Hindlimb muscle (tissue), 1 donor: ENCODE results near the gene MST1R. TPM values are rescaled to one million over a fixed set of nuclear protein-coding genes. Genes with fewer than 3 reads are reported as not detected.
A peak's percentile ranks its signal among the peaks of the same experiment; 100 is the strongest.

ENCODE experiments used
- DNase-seq: peaks from one replicate; pipeline ENCODE4 v3.0.0-alpha.2; 2013
- polyA plus RNA-seq: library from polyadenylated mRNA; unstranded; fragments of 120-200 nt; gene quantifications from one replicate; pipeline ENCODE4 v1.2.1, GENCODE V29; 2013; ENCODE audit not compliant: insufficient read length

The MST1R gene
- polyA plus RNA-seq, 1 donor, result 4.4 TPM

DNA sequence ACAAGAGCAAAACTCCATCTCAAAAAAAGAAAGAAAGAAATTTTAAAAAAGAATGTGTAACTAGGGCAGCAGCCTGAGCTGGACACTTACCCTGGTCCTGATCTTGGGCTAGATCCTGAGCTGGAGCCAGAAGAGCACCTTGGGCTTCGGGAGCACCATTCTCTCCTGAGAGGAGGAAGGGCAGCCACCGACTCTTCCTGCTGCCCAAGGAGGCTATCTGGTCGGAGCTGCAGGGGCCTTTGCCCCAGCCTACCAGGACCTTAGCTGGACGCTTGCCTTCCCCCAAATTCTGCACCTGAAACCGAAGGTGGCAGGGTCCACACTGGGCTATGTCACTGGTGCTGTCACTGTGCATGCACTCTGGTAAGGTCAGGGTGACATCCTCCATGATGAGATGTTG lies 27.1 kb downstream of the MST1R start:
- DNase-seq, result no peak

DNA sequence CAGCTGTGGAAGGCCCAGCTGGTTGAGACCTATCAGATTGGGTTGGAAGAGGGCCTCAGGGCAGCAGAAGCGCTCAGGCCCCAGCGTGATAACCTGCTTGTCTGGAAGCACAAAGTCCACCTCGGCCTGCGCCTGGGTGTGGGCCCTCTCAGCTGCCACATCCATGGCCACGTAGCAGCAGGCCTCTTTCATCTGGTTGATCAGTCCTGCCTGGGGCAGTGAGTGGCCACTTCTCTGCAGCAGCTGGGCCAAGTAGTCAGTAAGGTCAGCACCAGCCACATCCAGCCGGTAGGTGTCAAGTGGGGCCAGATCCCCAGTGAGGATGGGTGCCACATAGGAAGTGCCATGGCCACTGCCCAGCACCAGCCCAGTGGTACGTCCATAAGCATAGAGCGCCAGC lies 30.1 kb downstream of the MST1R start:
- no peak for DNase-seq

DNA sequence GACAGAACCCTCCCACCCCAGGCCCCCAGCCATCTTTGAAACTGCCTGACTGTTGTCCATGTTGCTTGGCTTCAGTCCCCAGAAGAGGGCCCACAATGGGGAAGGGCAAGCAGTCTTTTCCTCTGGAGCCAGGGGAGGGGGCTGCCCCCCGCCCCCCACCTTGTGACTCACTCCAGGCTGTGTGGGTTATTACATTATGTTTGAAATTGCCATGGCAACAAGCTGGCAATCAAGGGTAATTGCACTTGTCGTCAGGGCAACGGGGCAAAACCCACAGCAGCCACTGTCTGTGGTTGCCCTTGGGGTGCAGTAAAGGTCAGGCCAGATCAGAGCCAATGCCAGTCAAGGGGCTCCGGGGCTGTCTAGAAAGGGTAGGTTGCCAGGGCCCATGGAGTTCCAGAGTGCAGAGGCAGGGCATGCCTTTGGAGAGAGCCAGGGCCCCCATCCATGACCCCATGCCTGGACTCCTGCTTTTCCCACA lies 30.8 kb downstream of the MST1R start:
- no peak for DNase-seq

DNA sequence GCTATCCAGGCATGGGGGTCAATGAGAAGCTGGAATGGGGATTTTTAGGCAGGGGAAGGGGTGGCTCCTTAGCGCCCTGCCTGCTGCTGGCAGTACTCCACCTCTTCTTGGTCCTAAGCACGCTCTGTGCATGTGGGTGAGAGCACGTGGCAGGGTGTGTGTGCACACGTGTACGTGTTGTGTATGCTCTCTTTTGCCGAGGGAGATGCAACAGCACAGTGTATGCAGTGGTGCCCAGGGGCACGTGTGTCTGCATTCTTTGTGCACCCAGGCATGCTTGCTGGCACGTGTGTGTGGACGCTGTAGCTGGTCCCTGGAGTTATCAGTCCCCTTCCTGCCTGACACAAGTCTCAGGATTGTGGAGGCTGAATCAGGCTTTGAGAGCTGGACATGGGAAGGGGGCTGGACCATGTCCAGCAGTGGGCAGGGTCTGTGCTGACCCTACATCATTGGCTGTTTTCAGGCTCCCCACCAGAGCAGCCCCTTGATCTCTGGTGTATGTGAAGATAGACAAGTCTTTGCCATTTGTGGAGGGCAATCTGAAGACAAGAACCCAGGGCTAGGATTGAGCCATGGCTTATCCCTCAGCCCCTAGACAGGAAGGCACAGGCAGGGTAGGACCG lies 32.0 kb downstream of the MST1R start:
- no peak for DNase-seq

DNA sequence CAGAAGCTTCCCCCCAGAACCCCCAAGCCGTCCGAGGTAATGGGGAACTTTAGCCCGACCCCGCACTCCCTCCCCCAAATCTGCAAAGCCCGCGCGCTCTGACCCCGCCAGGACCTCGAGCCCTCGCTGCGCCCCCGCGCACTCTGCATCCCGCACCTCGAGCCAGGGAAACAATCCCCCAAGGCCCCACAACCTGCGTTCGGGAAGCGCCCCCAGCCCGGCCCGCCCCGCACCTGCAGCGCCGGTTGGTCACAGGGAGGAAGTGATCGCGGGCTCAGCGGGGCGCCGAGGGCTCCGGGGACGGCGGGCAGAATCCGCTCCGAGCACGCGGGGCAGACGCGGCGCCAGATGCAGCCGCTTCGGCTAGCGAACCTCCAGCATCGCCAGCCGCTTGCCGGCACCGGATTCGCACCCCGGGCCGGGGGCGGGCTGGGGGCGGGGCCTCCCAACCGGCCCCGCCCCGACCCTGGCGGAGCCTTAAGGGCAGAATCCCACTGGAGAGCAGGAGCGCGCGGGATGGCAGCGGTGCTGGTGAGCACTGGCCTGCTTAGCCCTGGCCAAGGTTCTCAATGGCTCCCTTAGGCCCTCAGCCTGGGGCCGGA lies 34.0 kb downstream of the MST1R start, which contains the start of gene CAMKV:
CAMKV (minus strand) TSS at position 382 of the 602 bp plus-strand sequence. CDS start 7,518 bp downstream, outside the sequence.
- no peak for DNase-seq

DNA sequence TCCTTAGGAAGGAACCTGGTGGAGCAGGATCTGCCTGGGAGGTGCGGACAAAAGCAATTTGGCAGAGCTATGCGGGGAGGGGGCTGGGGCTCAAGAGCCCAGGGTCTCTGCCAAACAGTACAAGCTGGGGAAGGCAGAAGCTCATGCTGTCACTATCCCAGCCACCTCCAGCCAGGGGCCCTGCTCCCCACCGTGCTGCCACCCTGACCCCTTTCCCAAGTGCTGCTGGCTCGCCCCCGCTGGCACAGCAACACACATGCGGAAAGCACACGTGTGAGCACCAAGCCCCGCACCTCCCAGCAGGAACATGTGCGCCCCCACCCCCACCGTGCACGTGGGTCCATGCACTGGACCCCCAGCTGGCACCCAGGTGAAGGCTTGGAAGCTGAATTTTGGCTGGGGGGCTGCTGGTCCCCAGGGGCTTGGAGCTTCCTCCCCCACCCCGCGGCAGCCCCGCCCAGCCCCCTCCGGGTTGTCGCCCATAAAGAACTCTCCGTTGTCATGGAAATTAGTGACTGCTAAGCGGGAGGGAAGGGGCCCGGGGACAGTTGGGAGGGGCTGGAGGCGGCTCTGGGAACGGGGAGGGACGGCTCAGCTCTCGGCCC lies 34.7 kb downstream of the MST1R start:
- no peak for DNase-seq

DNA sequence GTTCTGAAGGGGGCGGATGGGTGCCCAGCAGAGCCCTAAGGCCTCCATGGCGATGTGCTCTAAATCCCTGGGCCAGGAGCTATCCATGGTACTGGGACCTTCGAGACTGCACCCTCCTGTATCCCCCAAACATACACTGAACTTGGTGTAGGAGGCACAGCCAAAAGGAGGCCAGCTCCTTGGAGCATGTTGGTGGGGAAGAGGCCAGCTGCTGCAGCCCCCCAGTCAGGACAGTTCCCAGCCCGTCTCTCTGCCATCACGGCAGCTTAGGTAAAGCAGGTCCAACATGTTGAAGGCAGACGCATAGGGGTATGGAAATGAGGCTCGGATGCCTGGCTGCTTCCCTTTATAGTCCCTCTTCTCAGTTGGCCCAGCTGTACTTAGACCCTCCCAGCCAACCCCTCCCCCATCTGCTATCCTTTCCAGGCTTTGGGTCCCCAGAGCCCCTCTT lies 35.8 kb downstream of the MST1R start:
- DNase-seq, result no peak

DNA sequence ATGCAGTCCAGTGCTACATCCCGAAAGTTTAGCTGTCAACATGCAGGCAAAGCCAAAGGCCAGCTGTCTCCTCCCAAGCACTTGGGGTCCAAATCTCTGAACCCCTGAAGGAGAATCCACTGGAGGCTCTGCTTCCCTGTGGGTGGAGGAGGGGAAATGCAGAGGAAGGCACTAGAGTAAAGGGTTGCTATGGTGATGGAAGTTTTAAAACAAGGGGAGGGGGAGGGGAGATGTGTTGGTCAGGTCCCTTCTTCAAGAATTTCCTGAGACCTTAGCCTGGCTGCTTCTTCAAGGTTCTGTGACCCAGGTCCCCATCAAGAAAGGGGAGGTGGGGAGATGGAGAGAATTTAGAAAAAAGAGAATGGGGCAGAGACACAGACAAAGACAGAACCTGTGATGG lies 36.3 kb downstream of the MST1R start:
- DNase-seq, result no peak

DNA sequence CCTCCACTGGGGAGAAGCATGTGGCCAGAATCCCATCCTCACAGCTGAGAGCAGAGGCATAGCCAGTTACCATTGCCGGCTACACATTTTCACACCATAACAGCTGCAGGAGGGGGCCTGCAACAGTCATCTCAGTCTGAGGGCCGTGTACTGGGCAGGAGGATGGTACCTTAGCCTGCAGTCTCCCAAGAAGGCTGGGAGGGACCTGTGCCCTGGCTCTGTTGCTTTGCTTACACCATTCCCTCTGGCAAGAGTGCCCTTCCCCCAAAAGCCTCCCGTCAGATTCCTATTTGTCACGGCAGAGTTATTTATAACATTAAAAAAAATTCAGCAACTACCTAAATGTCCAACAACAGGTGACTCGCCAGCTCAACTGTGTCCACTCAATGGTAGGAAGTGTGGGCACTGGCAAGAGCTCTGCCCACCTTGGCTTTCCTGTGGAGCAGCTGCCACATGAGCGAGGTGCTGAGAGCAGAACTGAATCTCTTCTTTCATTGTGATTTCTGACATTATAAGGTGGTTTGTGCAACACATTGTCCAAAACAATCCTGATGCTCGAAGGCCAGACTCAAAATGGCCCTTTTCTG lies 38.4 kb downstream of the MST1R start:
- DNase-seq, result no peak

DNA sequence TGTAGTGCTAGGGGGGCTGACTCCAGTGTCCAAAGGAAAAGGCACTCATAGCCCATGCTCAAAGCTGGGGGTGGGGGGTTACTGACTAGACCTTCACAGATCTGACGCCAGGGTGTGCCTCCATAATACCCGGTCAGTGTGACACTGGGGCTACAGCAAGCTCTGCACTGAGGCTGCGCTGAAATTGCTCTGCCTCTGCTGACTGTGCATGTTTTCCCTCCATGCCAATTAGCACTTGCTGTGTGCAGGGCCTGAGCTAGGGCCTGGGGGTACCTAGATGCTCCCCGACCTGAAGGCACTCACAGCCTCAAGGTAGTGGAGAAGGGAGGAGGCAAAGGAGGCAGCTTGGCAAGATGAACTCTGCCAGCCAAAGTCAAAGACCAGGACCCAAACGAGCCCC lies 39.2 kb downstream of the MST1R start:
- DNase-seq, result no peak

DNA sequence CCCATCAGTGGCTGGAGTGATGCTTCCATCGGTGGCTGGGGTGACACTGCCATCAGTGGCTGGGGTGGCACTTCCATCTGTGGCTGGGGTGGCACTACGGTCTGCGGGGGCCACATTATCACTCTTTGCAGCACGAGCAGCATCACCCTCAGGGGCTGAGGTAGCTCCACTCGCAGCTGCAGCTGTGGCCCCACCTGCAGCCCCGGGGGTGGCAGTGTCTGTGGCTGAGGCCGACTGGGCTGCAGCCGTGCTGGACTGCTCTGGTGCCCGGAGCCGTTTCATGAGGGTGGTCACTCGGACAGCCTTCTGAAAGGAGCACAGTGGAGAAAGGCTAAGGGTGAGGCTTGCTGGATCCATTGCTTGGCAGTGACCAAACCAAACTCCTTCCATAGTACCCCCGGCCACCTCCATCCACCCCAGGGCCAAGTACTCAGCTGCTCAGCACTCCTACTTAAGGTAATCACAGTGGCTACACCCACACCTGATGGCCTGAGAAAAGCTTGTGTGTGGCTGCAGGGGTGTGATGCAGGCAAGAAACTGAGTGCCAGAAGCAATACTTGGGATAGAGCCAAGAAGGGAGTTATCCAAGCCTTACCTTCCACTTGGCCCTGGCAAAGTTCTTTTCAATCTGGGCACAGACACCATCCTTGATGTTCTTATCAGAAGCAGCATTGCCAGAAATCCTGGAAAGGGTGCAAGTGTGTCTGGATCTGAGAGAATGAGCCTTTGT lies 43.9 kb downstream of the MST1R start:
- DNase-seq, result no peak

DNA sequence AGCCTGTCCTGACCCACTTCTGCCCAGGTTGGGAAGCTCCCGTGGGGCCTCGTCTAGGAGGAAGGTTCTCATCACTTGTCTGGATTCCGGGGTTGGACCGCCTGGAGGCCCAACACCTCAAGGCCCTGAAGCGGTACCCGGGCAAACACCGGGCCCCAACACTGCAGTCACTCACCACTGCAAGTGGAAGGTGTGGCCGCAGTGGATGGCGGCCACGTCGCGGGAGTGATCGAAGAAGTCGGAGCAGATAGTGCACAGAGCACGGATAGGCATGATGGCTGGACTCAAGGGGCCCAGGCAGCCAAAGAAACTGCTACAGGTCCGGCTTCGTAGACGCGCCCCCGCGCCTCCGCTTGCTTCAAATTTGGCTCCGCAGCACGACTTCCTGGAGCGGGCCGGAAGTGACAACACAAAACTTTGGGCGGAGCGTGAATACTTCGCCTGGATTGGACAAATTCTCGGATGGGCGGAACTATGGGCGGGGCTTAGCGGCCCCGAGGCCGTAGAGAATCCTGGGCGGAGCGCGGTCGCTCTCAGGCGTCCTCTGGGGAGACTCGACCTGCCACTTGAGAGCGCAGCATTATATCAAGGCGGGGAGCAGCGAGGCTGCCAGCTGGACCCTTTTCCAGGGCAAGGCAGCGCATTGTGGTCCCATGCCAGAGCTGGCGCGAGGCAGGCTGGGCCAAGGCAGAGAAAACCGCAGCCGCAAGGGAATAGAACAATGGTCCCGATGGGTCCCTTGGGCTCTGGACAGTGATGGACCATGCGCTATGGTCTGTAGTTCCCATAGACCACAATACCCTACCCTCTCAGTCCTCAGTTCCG lies 47.3 kb downstream of the MST1R start, which contains the start of gene TRAIP:
TRAIP (minus strand) TSS at position 384 of the 825 bp plus-strand sequence; CDS start at position 273, 111 bp downstream.
- peak; percentile 95 for DNase-seq

DNA sequence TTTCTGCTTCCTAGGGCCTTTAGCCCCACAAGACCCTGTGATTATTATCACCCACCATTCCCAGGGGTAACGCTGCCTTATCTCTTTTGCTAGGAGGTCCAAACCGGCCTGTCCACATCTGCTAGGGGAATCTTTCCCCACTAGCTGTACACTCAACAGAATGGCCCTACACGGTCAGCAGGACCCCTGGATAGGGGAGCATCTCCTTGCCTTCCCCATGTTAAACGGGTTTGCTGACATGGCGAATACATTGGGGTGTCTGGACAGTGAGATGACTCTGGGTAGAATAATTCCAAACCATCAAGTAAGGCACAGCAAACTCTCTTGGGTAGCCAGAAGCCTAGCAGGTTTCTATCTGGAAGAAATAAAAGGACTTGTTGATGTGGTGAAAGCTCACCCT lies 48.0 kb downstream of the MST1R start:
- DNase-seq, result no peak

DNA sequence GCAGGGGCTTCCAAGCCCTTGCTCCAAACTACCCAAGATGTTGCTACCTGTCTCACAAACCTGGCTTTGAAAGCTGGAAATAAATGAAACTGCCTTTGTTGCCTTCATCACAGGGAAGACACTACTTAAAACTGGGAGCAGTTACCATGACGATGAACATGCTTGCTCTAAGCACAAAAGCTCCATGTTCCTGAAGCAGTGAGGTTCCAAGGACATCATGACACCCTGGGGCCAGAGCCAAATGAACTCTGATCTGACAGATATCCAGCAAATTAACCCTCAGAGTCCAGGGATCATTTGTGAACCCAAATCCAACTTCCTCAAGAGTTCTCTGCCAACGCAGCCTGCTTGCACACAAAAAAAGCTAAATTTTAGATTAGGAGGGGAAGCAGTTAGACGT lies 58.0 kb downstream of the MST1R start:
- DNase-seq, result no peak

DNA sequence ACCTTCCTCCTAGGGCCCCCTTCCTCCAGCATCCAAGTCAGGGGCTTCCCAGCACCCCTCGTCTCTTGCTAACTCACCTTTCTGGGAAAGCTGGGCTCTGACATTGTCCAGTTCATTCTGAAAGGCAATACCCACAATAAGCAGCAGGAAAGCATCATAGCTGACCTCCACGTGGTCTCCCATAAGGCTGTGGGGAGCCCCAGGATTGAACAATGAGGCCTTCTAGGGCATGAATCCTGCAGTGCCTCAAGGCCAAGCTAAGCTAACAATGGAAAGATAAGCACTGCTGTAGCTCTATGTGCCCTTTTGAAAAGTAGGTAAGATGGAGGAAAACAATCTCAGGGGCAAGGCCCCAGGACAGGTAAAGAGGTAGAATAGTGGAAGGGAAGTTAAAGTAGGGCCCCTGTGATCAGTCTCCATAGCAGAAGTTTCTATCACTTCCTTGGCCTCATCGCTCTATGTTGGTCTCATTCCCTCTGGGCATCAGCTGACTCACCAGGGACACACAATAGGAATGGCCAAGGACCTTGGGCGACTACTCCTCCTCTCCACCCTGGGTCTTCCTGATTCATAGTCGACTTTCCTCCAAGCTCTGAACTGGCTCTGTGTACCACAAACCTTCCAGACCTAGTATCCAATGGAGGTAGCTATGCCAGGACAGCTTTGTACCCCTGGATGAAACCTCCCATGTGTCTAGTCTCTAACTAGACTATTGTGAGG lies 59.0 kb downstream of the MST1R start:
- DNase-seq, result no peak

DNA sequence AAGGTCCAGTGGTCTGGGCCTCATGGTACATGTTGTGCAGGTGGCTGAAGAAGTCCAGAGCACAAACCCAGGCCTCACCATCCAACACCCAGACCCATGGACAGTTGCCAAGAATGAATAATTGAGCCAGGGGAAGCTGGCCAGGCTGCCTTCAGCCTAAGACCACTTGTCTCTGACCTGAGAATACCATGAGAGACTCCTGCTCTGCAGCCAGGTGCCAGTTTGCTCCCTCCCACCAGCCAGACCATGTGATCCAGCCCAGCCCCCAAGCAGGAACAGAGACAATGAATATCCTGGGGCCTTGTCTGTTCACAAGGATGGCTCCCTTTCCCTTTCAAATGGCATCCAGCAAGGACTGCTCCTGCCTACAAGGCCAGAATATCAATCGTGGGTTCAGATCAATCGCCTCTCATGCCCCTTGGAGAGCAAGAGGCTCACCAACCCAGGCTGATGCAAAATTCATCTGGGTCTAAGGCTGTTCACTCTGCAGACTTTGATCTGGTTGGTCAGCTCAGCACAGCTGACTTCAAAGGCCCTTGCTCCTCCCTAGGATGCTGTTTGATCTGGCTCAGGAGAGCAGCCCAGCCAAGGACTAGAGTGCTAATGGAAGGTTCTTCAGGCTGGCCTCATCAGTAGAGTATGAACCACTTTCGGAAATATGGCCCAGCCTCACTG lies 60.7 kb downstream of the MST1R start:
- DNase-seq, result no peak

DNA sequence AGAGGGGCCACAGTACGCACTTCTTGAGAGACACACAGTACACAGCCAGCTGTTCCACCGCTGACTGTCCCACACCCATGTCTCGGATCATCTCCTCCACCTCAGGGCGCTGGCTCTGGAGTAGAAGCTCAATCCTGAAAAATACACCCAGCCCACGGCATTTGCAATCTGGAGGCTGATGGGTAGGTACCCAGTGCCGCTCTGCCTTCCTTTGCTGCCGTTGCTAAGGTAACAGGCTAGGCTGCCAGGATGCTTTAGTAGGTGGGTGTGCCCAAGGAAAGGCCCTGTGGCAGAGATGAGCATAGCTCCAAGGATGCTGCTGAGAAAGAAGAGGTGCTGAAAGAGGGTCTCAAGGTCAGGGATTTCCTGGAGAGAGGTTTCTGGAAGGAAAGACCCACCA lies 61.9 kb downstream of the MST1R start:
- DNase-seq, result no peak

DNA sequence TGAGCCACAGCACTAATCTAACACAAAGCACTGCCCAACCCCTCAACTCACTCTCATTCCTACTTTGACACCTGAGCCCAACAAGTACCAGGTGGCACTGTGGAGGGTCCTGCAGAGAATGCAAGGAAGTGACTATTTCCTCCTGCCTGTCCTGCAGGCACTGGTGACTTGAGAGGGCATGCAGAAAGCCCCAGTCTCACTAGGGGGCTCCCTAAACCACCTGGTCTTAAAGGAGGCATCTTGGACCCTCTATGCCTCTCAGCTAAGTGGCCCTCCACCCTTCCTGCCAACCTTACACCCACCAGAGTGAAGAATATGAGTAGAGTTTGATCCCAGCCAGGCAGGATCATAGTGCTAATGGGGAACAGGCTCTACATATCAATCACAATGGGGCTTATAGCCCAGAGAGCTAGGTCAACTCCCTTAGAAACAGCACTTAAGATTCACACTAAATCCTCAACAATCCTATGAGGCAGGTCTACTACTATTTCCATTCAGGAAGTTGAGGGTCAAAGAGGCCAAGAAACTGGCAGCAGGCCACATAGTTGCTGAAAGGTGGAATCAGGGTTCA lies 62.5 kb downstream of the MST1R start:
- no peak for DNase-seq

DNA sequence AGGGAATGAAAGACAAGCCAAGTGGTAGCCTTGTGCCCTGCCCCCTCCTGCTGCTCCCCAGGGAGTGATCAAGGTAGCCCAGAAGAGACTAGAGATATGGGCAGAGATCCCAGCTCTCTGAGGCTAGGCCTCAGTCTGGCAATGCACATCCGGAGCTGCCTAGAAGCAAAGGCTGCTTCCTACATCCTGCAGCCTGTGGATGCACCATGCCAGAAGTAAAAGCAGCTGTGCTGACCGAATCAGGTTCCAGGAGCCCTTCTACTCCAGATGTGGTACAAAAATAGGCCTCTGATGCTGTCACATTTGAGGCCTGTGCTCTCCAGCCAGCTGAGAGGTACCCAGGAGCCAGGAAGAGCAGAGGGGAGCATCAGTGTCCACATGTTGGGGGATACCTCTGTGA lies 63.3 kb downstream of the MST1R start:
- peak; percentile 69 for DNase-seq

DNA sequence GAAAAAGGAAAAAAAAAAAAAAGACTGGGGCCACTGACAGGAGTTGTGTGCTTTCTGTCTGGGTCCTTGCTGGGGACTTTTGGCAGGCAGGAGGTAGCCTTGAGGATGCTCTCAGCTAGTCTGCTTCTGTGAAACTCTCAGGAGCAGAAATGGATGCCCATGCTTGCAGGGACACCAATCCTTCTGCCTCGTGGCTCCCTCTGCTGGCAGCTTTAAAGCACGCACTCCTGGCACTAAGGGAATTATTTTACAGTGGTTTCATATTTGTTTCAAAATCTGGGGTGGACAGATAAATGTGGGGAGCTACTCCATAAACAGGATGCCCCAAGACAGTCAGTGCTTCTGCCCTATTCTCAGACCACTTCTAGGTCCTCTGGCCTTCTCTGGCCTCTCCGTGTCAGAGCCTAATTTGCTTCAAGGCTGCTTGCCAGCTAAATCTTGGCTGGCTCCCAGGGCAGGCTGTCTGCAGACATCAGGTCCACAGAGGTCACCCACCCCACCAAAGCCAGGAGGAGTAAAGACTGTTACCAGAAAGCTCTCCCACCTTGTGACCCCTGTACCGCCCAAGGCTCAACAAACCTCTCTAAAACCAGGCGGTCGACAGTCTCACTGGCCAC lies 64.4 kb downstream of the MST1R start:
- DNase-seq, result peak; percentile 86
